ENCODE results near the gene GALNT14. TPM values are rescaled to one million over a fixed set of nuclear protein-coding genes. Genes with fewer than 3 reads are reported as not detected.

The GALNT14 gene
- total RNA-seq, 2 donors from 2014 or later = 1.6 TPM; not detected in 1

GRCh38 chr2:30883822-30884221, 254.4 kb downstream of the GALNT14 start:
- no peak for ATAC-seq (ENCODE audit: insufficient number of reproducible peaks, low FRiP score, low read depth)
- no peaks in the 10 kb centered on the region for H3K27me3 ChIP-seq (replicated peaks; ENCODE audit: insufficient read depth)
- no peaks in the 10 kb centered on the region for H3K36me3 ChIP-seq
- H3K4me3 ChIP-seq = no peak overlapping the region
- H3K9me3 ChIP-seq = no peaks in the 10 kb centered on the region
- no peak overlapping the region for H3K27ac ChIP-seq
- no peak for TF ChIP-seq CTCF (IDR thresholded peaks at IDR 0.05)
- no peaks in the 10 kb centered on the region for H3K4me1 ChIP-seq (ENCODE audit: control insufficient read depth in 1 of 2, low read depth in 2 of 2)
- no peak for DNase-seq (ENCODE audit: low spot score)

DNA sequence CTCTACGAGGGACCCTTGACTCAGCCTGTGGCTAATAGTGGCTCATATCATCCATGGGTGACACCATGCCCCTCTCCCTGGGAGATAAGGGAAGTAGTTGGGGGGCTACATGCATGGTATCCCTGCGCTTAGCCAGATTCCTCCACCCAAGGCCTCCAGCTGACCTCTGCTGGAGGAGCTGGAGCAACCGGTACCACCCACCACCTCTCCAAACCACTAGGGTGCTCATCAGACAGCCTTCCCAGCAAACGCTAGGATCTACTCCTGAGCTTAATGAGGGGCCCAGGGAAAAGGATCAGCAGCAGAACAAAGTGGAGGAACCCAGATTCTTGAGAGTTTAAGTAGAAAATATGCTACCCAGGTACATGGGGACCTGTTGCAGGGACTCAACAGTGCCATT, 255.1 kb downstream of the GALNT14 start:
- H3K27me3 ChIP-seq (replicated peaks; ENCODE audit: insufficient read depth) = no peaks in the 10 kb centered on the region
- no peak overlapping the region for H3K4me3 ChIP-seq
- TF ChIP-seq CTCF (IDR thresholded peaks at IDR 0.05) = no peak
- ATAC-seq (ENCODE audit: insufficient number of reproducible peaks, low FRiP score, low read depth) (no peak), DNase-seq (ENCODE audit: low spot score) (no peak)
- H3K36me3 ChIP-seq = no peaks in the 10 kb centered on the region
- no peaks in the 10 kb centered on the region for H3K4me1 ChIP-seq (ENCODE audit: control insufficient read depth in 1 of 2, low read depth in 2 of 2)
- H3K27ac ChIP-seq = no peak overlapping the region
- no peaks in the 10 kb centered on the region for H3K9me3 ChIP-seq

DNA sequence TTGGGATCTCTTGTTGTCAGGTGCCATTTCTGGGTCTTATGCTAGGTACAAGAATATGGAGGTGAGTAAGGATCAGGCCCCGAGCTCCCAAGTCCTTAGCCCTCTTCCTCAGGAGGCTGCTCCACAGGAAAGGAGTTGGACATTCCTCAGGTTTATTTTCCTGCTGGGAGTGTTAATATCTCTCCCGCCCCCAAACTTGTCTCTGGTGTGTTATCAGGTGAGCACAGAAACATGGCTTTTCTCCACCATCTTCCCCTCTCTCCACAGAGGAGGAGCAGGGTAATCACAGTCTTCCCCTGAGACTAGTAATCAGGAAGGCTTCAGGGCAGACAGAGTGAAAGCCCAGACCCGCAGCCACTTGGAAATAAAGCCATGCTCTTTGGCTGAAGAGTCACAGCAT, 257.7 kb downstream of the GALNT14 start:
- DNase-seq (ENCODE audit: low spot score) (no peak), ATAC-seq (ENCODE audit: insufficient number of reproducible peaks, low FRiP score, low read depth) (no peak)
- TF ChIP-seq CTCF (IDR thresholded peaks at IDR 0.05) = no peak
- Histone ChIP-seq H3K4me3 (no peak overlapping the region), H3K4me1 (ENCODE audit: control insufficient read depth in 1 of 2, low read depth in 2 of 2) (no peaks in the 10 kb centered on the region), H3K9me3 (no peaks in the 10 kb centered on the region), H3K36me3 (no peaks in the 10 kb centered on the region), H3K27ac (no peak overlapping the region), H3K27me3 (replicated peaks; ENCODE audit: insufficient read depth) (no peaks in the 10 kb centered on the region)

GRCh38 chr2:30877833-30878232, 260.4 kb downstream of the GALNT14 start:
- H3K4me3 ChIP-seq = no peak overlapping the region
- H3K9me3 ChIP-seq = no peaks in the 10 kb centered on the region
- TF ChIP-seq CTCF (IDR thresholded peaks at IDR 0.05) = no peak
- no peaks in the 10 kb centered on the region for H3K36me3 ChIP-seq
- DNase-seq (ENCODE audit: low spot score) (no peak), ATAC-seq (ENCODE audit: insufficient number of reproducible peaks, low FRiP score, low read depth) (no peak)
- H3K27me3 ChIP-seq (replicated peaks; ENCODE audit: insufficient read depth) = no peaks in the 10 kb centered on the region
- no peak overlapping the region for H3K27ac ChIP-seq
- no peaks in the 10 kb centered on the region for H3K4me1 ChIP-seq (ENCODE audit: control insufficient read depth in 1 of 2, low read depth in 2 of 2)

DNA sequence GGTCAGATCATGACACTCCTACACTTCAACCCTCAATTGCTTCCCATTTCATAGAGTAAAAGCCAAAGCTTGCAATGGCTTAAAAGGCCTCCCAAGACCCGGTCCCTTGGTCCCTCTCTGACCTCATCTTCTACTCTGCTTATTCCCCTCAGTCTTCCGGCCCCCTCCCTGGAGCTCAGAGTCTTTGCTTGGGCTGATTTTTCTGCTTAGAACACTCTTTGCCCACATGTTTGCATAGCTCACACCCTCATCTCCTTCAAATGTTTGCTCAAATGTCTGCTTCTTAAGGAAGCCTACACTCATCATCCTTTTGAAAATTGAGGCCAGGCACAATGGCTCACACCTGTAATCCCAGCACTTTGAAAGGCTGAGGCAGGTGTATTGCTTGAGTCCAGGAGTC, 265.4 kb downstream of the GALNT14 start:
- no peaks in the 10 kb centered on the region for H3K36me3 ChIP-seq
- ATAC-seq (ENCODE audit: insufficient number of reproducible peaks, low FRiP score, low read depth) (no peak), DNase-seq (ENCODE audit: low spot score) (no peak)
- no peaks in the 10 kb centered on the region for H3K9me3 ChIP-seq
- no peak overlapping the region for H3K27ac ChIP-seq
- TF ChIP-seq CTCF (IDR thresholded peaks at IDR 0.05) = no peak
- no peak overlapping the region for H3K4me3 ChIP-seq
- H3K27me3 ChIP-seq (replicated peaks; ENCODE audit: insufficient read depth) = no peaks in the 10 kb centered on the region
- no peaks in the 10 kb centered on the region for H3K4me1 ChIP-seq (ENCODE audit: control insufficient read depth in 1 of 2, low read depth in 2 of 2)
